K562 treated with DMSO at 1 percent for 24 hours (cell line): ENCODE results near the gene CLEC10A. TPM values are rescaled to one million over a fixed set of nuclear protein-coding genes. Genes with fewer than 3 reads are reported as not detected.

Source experiments
- total RNA-seq: library from RNA; unstranded; fragments of 300-600 nt; gene quantifications from 2 replicates; pipeline ENCODE4 v1.2.3, GENCODE V29; 2022; ENCODE audit warnings: low read depth; ENCODE audit not compliant: insufficient read depth

The CLEC10A gene
- not detected in 2 replicates for total RNA-seq

DNA sequence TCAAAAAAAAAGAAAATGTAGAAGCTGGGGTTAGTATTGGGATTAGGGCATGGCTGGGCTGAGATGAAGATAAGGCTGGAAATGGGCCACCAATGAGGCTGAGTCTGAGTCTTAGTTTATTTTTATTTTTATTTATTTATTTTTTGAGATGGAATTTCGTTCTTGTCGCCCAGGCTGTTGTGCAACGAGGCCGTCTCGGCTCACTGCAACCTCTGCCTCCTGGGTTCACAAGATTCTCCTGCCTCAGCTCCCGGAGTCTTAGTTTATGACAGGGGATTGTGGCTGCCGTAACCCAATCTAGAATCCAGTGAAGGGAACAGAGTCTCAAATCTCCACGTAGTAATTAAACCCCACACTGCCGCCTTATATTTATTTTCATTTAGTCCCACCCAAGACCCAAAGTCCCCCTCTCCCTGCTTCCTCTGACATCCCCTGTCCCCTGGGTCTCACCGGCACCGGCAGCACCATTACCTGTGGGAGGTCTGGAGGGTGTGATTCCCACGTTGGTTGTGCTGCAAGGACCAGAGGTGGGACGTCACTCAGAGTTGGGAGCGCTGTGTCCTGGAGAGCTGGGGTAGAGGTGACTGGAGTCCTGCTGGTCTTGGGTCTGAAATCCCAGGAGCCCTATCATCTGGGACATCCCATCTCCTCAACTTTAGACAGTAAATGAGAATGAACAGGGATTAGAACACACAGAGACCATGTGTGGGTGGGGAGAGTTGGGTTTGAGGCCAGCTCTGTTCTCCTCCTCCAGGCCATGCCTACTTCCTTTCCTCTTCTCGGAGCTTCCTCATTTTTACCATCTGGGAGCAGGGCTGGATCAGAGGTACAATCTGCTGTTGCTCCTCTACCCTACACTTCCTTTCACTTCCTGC is at the start of gene CLEC10A:
TSS of gene CLEC10A (minus strand) at position 671 of the 875 bp plus-strand sequence. CDS start 1,439 bp downstream, outside the sequence.

GRCh38 chr17:7114241-7114874 is 34.3 kb upstream of the CLEC10A start, which contains the start of gene ASGR2:
TSS of gene ASGR2 (minus strand) at chr17:7114822. CDS start at chr17:7114240, 582 bp downstream.

DNA sequence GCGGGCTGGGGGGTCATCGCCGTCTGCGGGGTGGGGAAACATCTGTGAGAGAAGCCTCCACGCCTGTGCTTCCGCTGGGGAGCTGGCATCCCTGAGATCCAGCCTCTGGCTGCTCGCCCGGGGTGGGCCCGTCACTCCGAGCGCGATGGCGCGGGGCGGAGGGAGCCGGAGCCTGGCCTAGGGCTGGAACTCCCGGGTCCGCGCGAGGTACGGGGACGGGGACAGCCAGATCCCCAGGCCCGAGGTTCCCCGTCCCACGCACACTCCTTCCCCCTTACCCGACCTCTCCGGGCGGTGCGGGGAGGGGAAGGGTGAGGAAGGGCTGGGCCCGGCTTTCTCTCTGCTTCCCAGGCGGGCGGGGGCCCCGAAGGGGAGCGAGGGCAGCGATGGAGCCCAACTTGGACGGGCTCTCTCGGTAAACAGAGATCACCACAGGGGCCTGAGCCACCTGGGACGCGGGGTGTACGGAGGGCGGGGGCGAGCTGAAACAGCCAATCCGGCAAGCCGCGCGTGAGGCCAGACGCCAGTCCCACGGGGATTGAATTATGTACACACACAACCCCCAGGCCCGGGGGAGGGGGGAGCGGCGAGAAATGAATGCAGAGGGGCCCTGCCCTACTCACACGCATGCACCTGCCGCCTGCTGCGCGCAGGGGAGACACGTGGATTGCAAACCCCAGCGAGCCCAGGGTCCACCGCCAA is 36.4 kb downstream of the CLEC10A start, which contains the start of gene SLC16A11:
TSS of gene SLC16A11 (minus strand) at position 596 of the 702 bp plus-strand sequence. CDS start at position 17, 579 bp downstream.

GRCh38 chr17:7035591-7036368 is 44.3 kb downstream of the CLEC10A start, which contains the start of gene SLC16A13:
TSS of gene SLC16A13 (plus strand) at chr17:7036015. CDS start at chr17:7036383, 368 bp downstream.

Other genes with a start within 250 kb of the CLEC10A start
- gene TEKT1, start 248.5 kb downstream of the CLEC10A start, total RNA-seq: not detected in 2 replicates
- gene ALOX12, start 84.2 kb downstream of the CLEC10A start, total RNA-seq: 0.52 and 0.79 TPM in 2 replicates
- gene RNASEK, start 67.6 kb downstream of the CLEC10A start, total RNA-seq: 291 and 322 TPM in 2 replicates
- gene BCL6B, start 57.2 kb downstream of the CLEC10A start, total RNA-seq: 1.2 TPM in 2 replicates
- gene SLC16A13, start 44.2 kb downstream of the CLEC10A start, total RNA-seq: 9.1 and 11.3 TPM in 2 replicates
- gene SLC16A11, start 36.2 kb downstream of the CLEC10A start, total RNA-seq: 0.32 TPM in 1 of 2 replicates, not detected in the other
- not detected in 2 replicates for gene ASGR2, start 34.6 kb upstream of the CLEC10A start, total RNA-seq
- gene ASGR1, start 99.1 kb upstream of the CLEC10A start, total RNA-seq: 1.4 and 2.5 TPM in 2 replicates
- 3.2 and 3.6 TPM in 2 replicates for gene DLG4, start 139.6 kb upstream of the CLEC10A start, total RNA-seq
- 252 and 266 TPM in 2 replicates for gene ACADVL, start 139.7 kb upstream of the CLEC10A start, total RNA-seq
- 55.4 and 59.5 TPM in 2 replicates for gene DVL2, start 154.3 kb upstream of the CLEC10A start, total RNA-seq
- 26.9 and 30.4 TPM in 2 replicates for gene PHF23, start 159.2 kb upstream of the CLEC10A start, total RNA-seq
- 267 and 288 TPM in 2 replicates for gene GABARAP, start 162.2 kb upstream of the CLEC10A start, total RNA-seq
- 70.4 and 74.9 TPM in 2 replicates for gene CTDNEP1, start 171.5 kb upstream of the CLEC10A start, total RNA-seq
- gene ELP5, start 172.0 kb upstream of the CLEC10A start, total RNA-seq: 54.3 and 56.3 TPM in 2 replicates
- gene CLDN7, start 182.2 kb upstream of the CLEC10A start, total RNA-seq: 19.6 and 20.2 TPM in 2 replicates
- 0.39 and 0.63 TPM in 2 replicates for gene SLC2A4, start 201.5 kb upstream of the CLEC10A start, total RNA-seq
- gene YBX2, start 214.4 kb upstream of the CLEC10A start, total RNA-seq: not detected in 2 replicates
- gene EIF5A, start 227.4 kb upstream of the CLEC10A start, total RNA-seq: 333 and 343 TPM in 2 replicates
- 64.3 and 71.2 TPM in 2 replicates for gene GPS2, start 235.1 kb upstream of the CLEC10A start, total RNA-seq
- gene NEURL4, start 249.1 kb upstream of the CLEC10A start, total RNA-seq: 15.7 and 18.8 TPM in 2 replicates